Esophagus muscularis mucosa (tissue), 4 donors: ENCODE measurements around the gene RBL1. TPM values are rescaled to one million over a fixed set of nuclear protein-coding genes. Genes with fewer than 3 reads are reported as not detected.

Source experiments
- DNase-seq: peaks from one replicate; pipeline ENCODE4 v3.0.0-alpha.2; 2017; ENCODE audit errors: extremely low spot score
- H3K27ac ChIP-seq, 4 donors: fragments of 200-600 bp; sonication (generic); replicated peaks in 1 of 4; 1 replicate in 3 of 4; 2 replicates in 1 of 4; pipeline ENCODE4 v1.5.1; 2016 to 2019; ENCODE audit warnings: mild to moderate bottlenecking in 1 of 4
- H3K27me3 ChIP-seq, 4 donors: fragments of 200-600 bp; sonication (generic); one replicate each; pipeline versions ENCODE4 v1.5.1 to v1.6.0; 2016 to 2019
- H3K36me3 ChIP-seq, 4 donors: fragments of 200-600 bp; sonication (generic); one replicate each; pipeline ENCODE4 v1.5.1; 2016 to 2019
- H3K4me1 ChIP-seq, 4 donors: fragments of 200-600 bp; sonication (generic); one replicate each; pipeline ENCODE4 v1.5.1; 2016 to 2019
- H3K4me3 ChIP-seq, 4 donors: fragments of 200-600 bp; sonication (generic); 1 replicate in 2 of 4; 2 replicates in 2 of 4; pipeline ENCODE4 v1.5.1; 2016 to 2019; ENCODE audit warnings: mild to moderate bottlenecking in 4 of 4, moderate library complexity in 1 of 4
- H3K9me3 ChIP-seq, 4 donors: fragments of 200-600 bp; sonication (generic); 1 replicate in 3 of 4; 2 replicates in 1 of 4; pipeline ENCODE4 v1.5.1; 2016 to 2019
- EP300 ChIP-seq: sonication (generic); formaldehyde crosslinking; IDR thresholded peaks from one replicate; pipeline ENCODE4 v1.6.1; 2017; ENCODE audit warnings: antibody characterized with exemption
- POLR2A ChIP-seq: fragments of 450-650 bp; IDR thresholded peaks from one replicate; pipeline ENCODE4 v1.6.1; 2017; ENCODE audit warnings: antibody characterized with exemption, moderate library complexity, mild to moderate bottlenecking, low read depth
- POLR2AphosphoS5 ChIP-seq, 2 donors: sonication (generic); formaldehyde crosslinking; IDR thresholded peaks; one replicate each; pipeline ENCODE4 v1.6.1; 2017; ENCODE audit warnings: antibody characterized with exemption in 2 of 2
- WGBS: methylation state at CpG from one replicate; pipeline ENCODE4 v1.1.5; 2018; 5-methylcytosine and 5-hydroxymethylcytosine counted together
- intact Hi-C: fragments of 100-400 bp; cut with DNase I; formaldehyde crosslinking; loops from one replicate; pipeline ENCODE4 v1.15.1; 2023
- total RNA-seq, 4 donors: library from RNA; depleted of rRNA; stranded (reverse); fragments of >200 nt; gene quantifications; one replicate each; pipeline versions ENCODE4 v1.1.0 to v1.2.1, GENCODE V29; 2016
- TF ChIP-seq, protein P1 (sequence below), 3 experiments: fragments of 200-600 bp in 2 of 3; fragments of 450-650 bp in 1 of 3; sonication (generic) in 2 of 3; IDR thresholded peaks; one replicate each; pipeline ENCODE4 v1.5.1; 2017 to 2019; ENCODE audit warnings: antibody characterized with exemption in 3 of 3, mild to moderate bottlenecking in 2 of 3, moderate library complexity in 1 of 3

The RBL1 gene
- total RNA-seq, 4 donors from 2014 or later, result 4.3 to 8.3 (median 5.7) TPM

DNA sequence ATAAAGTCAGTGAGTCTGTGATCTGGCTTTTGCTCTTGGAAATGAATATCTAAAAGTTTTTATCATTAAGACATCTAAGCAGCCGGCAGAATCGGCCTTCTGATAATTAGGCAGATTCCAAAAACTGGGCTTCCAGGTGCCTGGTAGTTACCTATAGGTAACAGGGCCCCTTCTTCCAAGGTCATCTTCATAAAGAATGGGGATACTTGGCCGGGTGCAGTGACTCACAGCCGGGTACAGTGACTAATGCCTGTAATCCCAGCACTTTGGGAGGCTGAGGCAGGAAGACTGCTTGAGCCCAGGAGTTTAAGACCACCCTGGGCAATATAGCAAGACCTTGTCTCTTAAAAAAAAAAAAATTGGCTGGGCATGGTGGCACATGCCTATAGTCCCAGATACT is 12.9 kb upstream of the RBL1 start:
- Histone ChIP-seq H3K27ac (no peak overlapping the region), H3K27me3 (no peaks in the 10 kb centered on the region), H3K4me1 (no peaks in the 10 kb centered on the region), H3K9me3 (no peaks in the 10 kb centered on the region), H3K36me3 (peaks cover 0 to 5% (median 0%) of the 10 kb centered on the region in 4 donors), H3K4me3 (no peak overlapping the region)
- intact Hi-C loops, result no loop called here
- 100% methylated on average over 3 of the region's 4 CpGs for WGBS
- TF ChIP-seq EP300 (no peak), POLR2AphosphoS5 (IDR thresholded peaks at IDR 0.05) (no peak), POLR2A (no peak)
- TF ChIP-seq, protein P1, sequence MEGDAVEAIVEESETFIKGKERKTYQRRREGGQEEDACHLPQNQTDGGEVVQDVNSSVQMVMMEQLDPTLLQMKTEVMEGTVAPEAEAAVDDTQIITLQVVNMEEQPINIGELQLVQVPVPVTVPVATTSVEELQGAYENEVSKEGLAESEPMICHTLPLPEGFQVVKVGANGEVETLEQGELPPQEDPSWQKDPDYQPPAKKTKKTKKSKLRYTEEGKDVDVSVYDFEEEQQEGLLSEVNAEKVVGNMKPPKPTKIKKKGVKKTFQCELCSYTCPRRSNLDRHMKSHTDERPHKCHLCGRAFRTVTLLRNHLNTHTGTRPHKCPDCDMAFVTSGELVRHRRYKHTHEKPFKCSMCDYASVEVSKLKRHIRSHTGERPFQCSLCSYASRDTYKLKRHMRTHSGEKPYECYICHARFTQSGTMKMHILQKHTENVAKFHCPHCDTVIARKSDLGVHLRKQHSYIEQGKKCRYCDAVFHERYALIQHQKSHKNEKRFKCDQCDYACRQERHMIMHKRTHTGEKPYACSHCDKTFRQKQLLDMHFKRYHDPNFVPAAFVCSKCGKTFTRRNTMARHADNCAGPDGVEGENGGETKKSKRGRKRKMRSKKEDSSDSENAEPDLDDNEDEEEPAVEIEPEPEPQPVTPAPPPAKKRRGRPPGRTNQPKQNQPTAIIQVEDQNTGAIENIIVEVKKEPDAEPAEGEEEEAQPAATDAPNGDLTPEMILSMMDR (IDR thresholded peaks at IDR 0.05), result no peak
- no peak for DNase-seq

DNA sequence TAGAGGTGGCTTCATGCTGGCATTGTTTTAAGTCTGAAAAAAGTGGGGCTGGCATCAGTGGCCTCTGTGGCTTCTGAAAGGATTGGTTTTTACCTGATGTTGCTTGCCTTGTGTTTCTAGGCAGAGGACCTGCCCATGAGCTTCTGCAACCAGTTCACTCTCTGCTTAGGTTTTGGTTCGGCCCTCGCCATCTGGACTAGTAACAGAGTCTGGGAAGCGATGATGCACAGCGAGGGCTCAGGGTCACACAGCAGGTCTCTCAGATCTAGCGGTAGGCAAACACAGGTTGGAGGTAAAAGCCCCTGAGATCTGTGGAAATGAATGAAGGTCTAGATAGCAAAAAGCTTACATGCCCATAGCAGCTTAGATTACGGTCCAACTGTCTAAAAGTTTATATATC is 6.8 kb upstream of the RBL1 start:
- H3K27me3 ChIP-seq, result no peaks in the 10 kb centered on the region
- DNase-seq, result no peak
- intact Hi-C loops, result no loop called here
- no peak overlapping the region for H3K4me3 ChIP-seq
- TF ChIP-seq POLR2AphosphoS5 (IDR thresholded peaks at IDR 0.05) (no peak), EP300 (no peak), POLR2A (no peak)
- TF ChIP-seq, protein P1 (IDR thresholded peaks at IDR 0.05), result no peak
- H3K27ac ChIP-seq, result no peak overlapping the region
- H3K9me3 ChIP-seq, result no peaks in the 10 kb centered on the region
- H3K36me3 ChIP-seq, result no peaks in the 10 kb centered on the region
- no peaks in the 10 kb centered on the region for H3K4me1 ChIP-seq
- WGBS, result 90% methylated on average over 5 of the region's 6 CpGs

DNA sequence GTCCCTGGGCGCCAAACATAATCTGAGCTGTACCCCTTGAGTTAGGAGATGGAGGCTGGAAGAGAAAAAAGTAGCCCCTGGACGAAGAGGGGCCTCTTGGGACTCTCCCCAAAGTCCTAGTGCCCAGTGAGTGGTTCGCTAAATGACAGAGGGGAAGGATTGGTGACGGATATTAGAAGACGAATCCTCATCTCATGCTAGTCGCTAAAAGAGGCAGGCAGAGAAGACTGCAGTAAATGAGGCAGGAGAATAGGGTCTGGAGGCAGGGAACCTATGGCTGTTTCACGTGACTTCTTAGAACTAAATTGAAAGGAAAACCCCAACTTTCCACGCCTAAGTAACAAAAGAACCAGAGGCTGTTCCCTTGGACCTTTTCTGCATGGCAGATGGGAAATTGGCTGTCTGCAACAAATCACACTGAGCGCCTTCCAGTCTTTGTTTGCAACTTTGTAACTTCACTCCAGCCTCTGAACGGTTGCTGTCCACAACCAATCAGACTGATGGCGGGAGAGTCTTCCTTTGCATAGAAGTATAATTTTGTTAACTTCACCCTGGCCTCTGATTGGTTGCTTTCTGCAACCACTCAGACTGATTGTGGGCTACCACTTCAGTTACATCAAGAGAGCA is 731 bp upstream of the RBL1 start:
- TF ChIP-seq, protein P1 (IDR thresholded peaks at IDR 0.05), result no peak
- TF ChIP-seq EP300 (no peak), POLR2AphosphoS5 (IDR thresholded peaks at IDR 0.05) (no peak), POLR2A (no peak)
- Histone ChIP-seq H3K36me3 (no peaks in the 10 kb centered on the region), H3K4me3 (peak overlapping the region; percentile 87 to 96 (median 92)), H3K27me3 (no peaks in the 10 kb centered on the region), H3K9me3 (no peaks in the 10 kb centered on the region), H3K27ac (peak overlapping the region; percentile 64 to 81 (median 70)), H3K4me1 (peaks cover 8 to 21% (median 13%) of the 10 kb centered on the region in 4 donors)
- intact Hi-C loops, result no loop called here
- WGBS, result 76% methylated on average over 11 of the region's 11 CpGs
- DNase-seq, result no peak

DNA sequence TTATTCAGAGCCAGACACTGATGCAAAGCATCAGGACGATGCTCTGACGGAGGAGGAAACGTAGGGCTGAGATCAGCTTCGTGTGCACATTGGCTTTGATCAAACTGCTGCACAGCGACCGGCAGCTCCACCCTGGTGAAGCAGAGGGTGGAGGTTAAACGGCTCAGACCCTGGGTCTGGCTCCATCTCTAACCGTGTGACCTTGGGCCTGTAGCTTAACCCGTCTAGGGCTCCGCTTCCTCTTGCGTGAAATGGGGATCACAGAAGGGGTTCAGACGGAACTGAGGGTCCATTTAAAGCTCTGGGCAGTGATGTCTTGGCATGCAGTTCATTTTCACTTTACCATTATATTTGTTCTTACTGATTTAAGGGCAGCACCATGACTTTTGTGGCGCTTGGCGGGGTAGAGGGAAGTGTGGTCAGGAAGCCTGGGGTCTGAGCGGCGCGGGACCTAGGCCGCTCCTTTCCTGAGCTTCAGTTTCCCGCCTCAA is 644 bp downstream of the RBL1 start:
- 1% methylated on average over 19 of the region's 19 CpGs for WGBS

More for the DNA sequence above, 644 bp downstream of the RBL1 start:
- peak overlapping the region; percentile 87 to 96 (median 92) for H3K4me3 ChIP-seq
- no peaks in the 10 kb centered on the region for H3K9me3 ChIP-seq
- H3K27me3 ChIP-seq, result no peaks in the 10 kb centered on the region
- H3K4me1 ChIP-seq, result peaks cover 8 to 21% (median 13%) of the 10 kb centered on the region in 4 donors
- no peak for DNase-seq
- peak overlapping the region; percentile 64 to 81 (median 70) for H3K27ac ChIP-seq
- TF ChIP-seq POLR2AphosphoS5 (IDR thresholded peaks at IDR 0.05) (no peak), POLR2A (no peak)
- TF ChIP-seq, protein P1 (IDR thresholded peaks at IDR 0.05), result no peak
- intact Hi-C loops, result no loop called here
- peaks cover 0 to 5% (median 0%) of the 10 kb centered on the region in 4 donors for H3K36me3 ChIP-seq
